ENCODE results near the gene FBXL16.

- TF ChIP-seq CTCF (conservative IDR thresholded peaks at IDR 0.05; ENCODE audit: low read length), result no peak
- no peak for TF ChIP-seq EZH2phosphoT487 (IDR thresholded peaks at IDR 0.05; ENCODE audit: borderline replicate concordance)
Measured at GRCh38 chr16:666572-666971, 39.0 kb downstream of the FBXL16 start.

Measured in Loucy (cell line).